NCI-H524 treated with DMSO at 0.1 percent for 48 hours (cell line): ENCODE measurements around the gene PIEZO1.

ENCODE experiments used
- DNase-seq: peaks from one replicate; lab custom pipeline; 2025; lab: John Stamatoyannopoulos, UW

The PIEZO1 gene

GRCh38 chr16:88700636-88701482, 84.2 kb downstream of the PIEZO1 start:
- no peak for DNase-seq

- no peak for DNase-seq
Measured at GRCh38 chr16:88700322-88700635, 84.7 kb downstream of the PIEZO1 start.

GRCh38 chr16:88699180-88699579, 85.8 kb downstream of the PIEZO1 start:
- DNase-seq = no peak

GRCh38 chr16:88698646-88699045, 86.4 kb downstream of the PIEZO1 start:
- no peak for DNase-seq

- no peak for DNase-seq
Measured at GRCh38 chr16:88697831-88698615, 87.0 kb downstream of the PIEZO1 start.

GRCh38 chr16:88697116-88697830, 87.7 kb downstream of the PIEZO1 start:
- DNase-seq = no peak

- DNase-seq = no peak
Measured at GRCh38 chr16:88696441-88696840, 88.6 kb downstream of the PIEZO1 start.

GRCh38 chr16:88695753-88696152, 89.3 kb downstream of the PIEZO1 start:
- no peak for DNase-seq

GRCh38 chr16:88695218-88695617, 89.8 kb downstream of the PIEZO1 start:
- DNase-seq = no peak

- no peak for DNase-seq
Measured at GRCh38 chr16:88694221-88695087, 90.6 kb downstream of the PIEZO1 start.

- DNase-seq = no peak
Measured at GRCh38 chr16:88693420-88694177, 91.4 kb downstream of the PIEZO1 start.

- DNase-seq = no peak
Measured at GRCh38 chr16:88692861-88693260, 92.2 kb downstream of the PIEZO1 start.

GRCh38 chr16:88691924-88692560, 93.0 kb downstream of the PIEZO1 start:
- DNase-seq = no peak

- DNase-seq = no peak
Measured at GRCh38 chr16:88691129-88691813, 93.7 kb downstream of the PIEZO1 start.

- no peak for DNase-seq
Measured at GRCh38 chr16:88690341-88691128, 94.5 kb downstream of the PIEZO1 start.

GRCh38 chr16:88688013-88688778, 96.8 kb downstream of the PIEZO1 start:
- no peak for DNase-seq

- no peak for DNase-seq
Measured at GRCh38 chr16:88687676-88688012, 97.4 kb downstream of the PIEZO1 start.

- no peak for DNase-seq
Measured at GRCh38 chr16:88687254-88687576, 97.8 kb downstream of the PIEZO1 start.
